PC-9 (cell line): Measurements from ENCODE around the gene OLFM4. TPM values are rescaled to one million over a fixed set of nuclear protein-coding genes. Genes with fewer than 3 reads are reported as not detected.

Experiments used
- BruUV-seq: library from RNA; stranded (reverse); fragments of 400-500 nt; replicated peaks from 2 replicates; lab custom pipeline; 2021; lab: Mats Ljungman, UMichigan
- CTCF ChIA-PET: fragments of 300-600 bp; sonication (Branson Sonifier 250); formaldehyde crosslinking; loops from one replicate; lab custom pipeline; 2022; ENCODE audit warnings: antibody characterized with exemption; lab: Charles Lee
- POLR2A ChIA-PET: fragments of 300-600 bp; sonication (Branson Sonifier 250); formaldehyde crosslinking; loops from one replicate; lab custom pipeline; 2022; ENCODE audit warnings: antibody characterized with exemption; ENCODE audit not compliant: unreplicated experiment; lab: Charles Lee
- DNase-seq, 2 experiments: peaks; one replicate each; pipeline versions ENCODE4 v3.0.0 to v3.0.0-alpha.2; 2015 to 2022; ENCODE audit warnings: mixed read lengths in 1 of 2
- H2AFZ ChIP-seq: fragments of 200-600 bp; sonication (generic); 2 replicates; pipeline ENCODE4 v1.8.1; 2017; ENCODE audit warnings: antibody characterized with exemption
- H3F3A ChIP-seq: fragments of 200-600 bp; sonication (generic); 2 replicates; pipeline ENCODE4 v1.8.1; 2017; ENCODE audit warnings: antibody characterized with exemption, mild to moderate bottlenecking, low read depth; ENCODE audit not compliant: insufficient read depth
- H3K27ac ChIP-seq: fragments of 200-600 bp; sonication (generic); 2 replicates; pipeline ENCODE4 v1.6.1; 2016; ENCODE audit warnings: mixed run types
- H3K27me3 ChIP-seq: fragments of 200-600 bp; sonication (generic); 2 replicates; pipeline ENCODE4 v1.6.1; 2016; ENCODE audit warnings: low read depth, mixed run types; ENCODE audit not compliant: insufficient read depth
- H3K36me3 ChIP-seq: fragments of 200-600 bp; sonication (generic); 2 replicates; pipeline ENCODE4 v1.6.1; 2016; ENCODE audit warnings: low read depth, mixed run types
- H3K4me1 ChIP-seq: fragments of 200-600 bp; sonication (generic); replicated peaks from 2 replicates; pipeline ENCODE4 v1.6.1; 2016; ENCODE audit warnings: mixed run types; ENCODE audit not compliant: insufficient read depth
- H3K4me2 ChIP-seq: fragments of 200-600 bp; sonication (generic); 2 replicates; pipeline ENCODE4 v1.6.1; 2017; ENCODE audit warnings: mixed run types
- H3K4me3 ChIP-seq: fragments of 200-600 bp; sonication (generic); 2 replicates; pipeline ENCODE4 v1.6.1; 2016; ENCODE audit warnings: mixed run types
- H3K79me2 ChIP-seq: fragments of 200-600 bp; sonication (generic); 2 replicates; pipeline ENCODE4 v1.6.1; 2017; ENCODE audit warnings: low read depth, mixed run types
- H3K9me2 ChIP-seq: fragments of 200-600 bp; sonication (generic); 2 replicates; pipeline ENCODE4 v1.8.1; 2017; ENCODE audit warnings: mild to moderate bottlenecking; ENCODE audit not compliant: insufficient read depth
- H3K9me3 ChIP-seq: fragments of 200-600 bp; sonication (generic); 2 replicates; pipeline ENCODE4 v1.8.1; 2016; ENCODE audit warnings: low read depth; ENCODE audit not compliant: insufficient read depth
- H4K20me1 ChIP-seq: fragments of 200-600 bp; sonication (generic); 2 replicates; pipeline ENCODE4 v1.8.1; 2017; ENCODE audit not compliant: insufficient read depth
- CTCF ChIP-seq: fragments of 200-600 bp; sonication (generic); conservative IDR thresholded peaks from 2 replicates; pipeline ENCODE4 v1.6.1; 2017; ENCODE audit warnings: mixed run types, antibody characterized with exemption, mild to moderate bottlenecking, moderate library complexity
- EZH2 ChIP-seq: fragments of 200-600 bp; sonication (generic); IDR thresholded peaks from 2 replicates; pipeline ENCODE4 v1.8.0; 2017; ENCODE audit warnings: antibody characterized with exemption, low read depth
- intact Hi-C: fragments of 100-400 bp; cut with micrococcal nuclease; formaldehyde crosslinking; loops from one replicate; pipeline ENCODE4 v1.10.0; 2022; ENCODE audit not compliant: unreplicated experiment
- total RNA-seq: library from RNA; stranded (reverse); gene quantifications from 2 replicates; pipeline ENCODE4 v1.2.3, GENCODE V29; 2021

Gene OLFM4
- total RNA-seq, 1 experiment from 2014 or later, result not detected

DNA sequence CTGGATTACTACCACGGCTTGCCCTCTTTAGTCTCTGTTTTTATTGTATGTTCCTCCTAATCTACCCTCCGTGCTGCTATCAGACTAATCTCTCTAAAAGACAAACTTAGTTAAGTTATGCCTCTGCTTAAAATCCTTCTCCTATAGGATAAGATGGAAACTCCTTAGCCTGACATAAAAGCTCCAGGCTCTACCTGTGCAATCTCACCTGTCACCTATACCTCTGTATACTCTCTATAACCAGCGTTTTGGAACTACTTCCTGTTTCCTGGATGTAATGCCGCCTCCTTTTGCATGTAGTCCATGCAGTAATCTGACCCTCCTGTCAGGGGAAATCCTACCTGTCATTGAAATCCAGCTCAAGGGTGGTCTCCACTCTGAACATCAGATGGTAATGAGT is 41.2 kb downstream of the OLFM4 start:
- TF ChIP-seq CTCF (no peak), EZH2 (no peak)
- no peaks in the 10 kb centered on the region for H3K9me2 ChIP-seq
- intact Hi-C loops, result no loop called here
- POLR2A ChIA-PET, result no interaction called here
- CTCF ChIA-PET, result no interaction called here
- H3K27ac ChIP-seq, result no peak overlapping the region
- H2AFZ ChIP-seq, result no peak overlapping the region
- H3K4me1 ChIP-seq, result no peaks in the 10 kb centered on the region
- H3F3A ChIP-seq, result no peaks in the 10 kb centered on the region
- H3K4me2 ChIP-seq, result no peak overlapping the region
- DNase-seq, result no peak
- no peaks in the 10 kb centered on the region for H3K36me3 ChIP-seq
- peaks cover 9% of the 10 kb centered on the region; the same call in 1 of the 2 replicates for H3K27me3 ChIP-seq
- no TSS peak for BruUV-seq
- no peak overlapping the region for H3K4me3 ChIP-seq
- H3K79me2 ChIP-seq, result no peaks in the 10 kb centered on the region
- H4K20me1 ChIP-seq, result no peaks in the 10 kb centered on the region
- H3K9me3 ChIP-seq, result no peaks in the 10 kb centered on the region

- TF ChIP-seq CTCF, result no peak
- no peak for TF ChIP-seq EZH2
- no peak overlapping the region for H3K27ac ChIP-seq
- intact Hi-C loops, result no loop called here
- no peaks in the 10 kb centered on the region for H3K79me2 ChIP-seq
- H3K9me3 ChIP-seq, result no peaks in the 10 kb centered on the region
- H3K9me2 ChIP-seq, result no peaks in the 10 kb centered on the region
- CTCF ChIA-PET, result interaction anchor here (0.8 kb wide), 1 partner anchor 17 kb away, joined by 3 read pairs; no protein-coding TSS in a partner anchor
- BruUV-seq, result no TSS peak
- POLR2A ChIA-PET, result no interaction called here
- H4K20me1 ChIP-seq, result no peaks in the 10 kb centered on the region
- no peaks in the 10 kb centered on the region for H3F3A ChIP-seq
- H3K27me3 ChIP-seq, result peaks cover 32% of the 10 kb centered on the region
- no peaks in the 10 kb centered on the region for H3K4me1 ChIP-seq
- DNase-seq, result no peak
- H3K36me3 ChIP-seq, result no peaks in the 10 kb centered on the region
- no peak overlapping the region for H2AFZ ChIP-seq
- no peak overlapping the region for H3K4me2 ChIP-seq
- no peak overlapping the region for H3K4me3 ChIP-seq
Measured at GRCh38 chr13:53073711-53074110, 45.1 kb downstream of the OLFM4 start.

DNA sequence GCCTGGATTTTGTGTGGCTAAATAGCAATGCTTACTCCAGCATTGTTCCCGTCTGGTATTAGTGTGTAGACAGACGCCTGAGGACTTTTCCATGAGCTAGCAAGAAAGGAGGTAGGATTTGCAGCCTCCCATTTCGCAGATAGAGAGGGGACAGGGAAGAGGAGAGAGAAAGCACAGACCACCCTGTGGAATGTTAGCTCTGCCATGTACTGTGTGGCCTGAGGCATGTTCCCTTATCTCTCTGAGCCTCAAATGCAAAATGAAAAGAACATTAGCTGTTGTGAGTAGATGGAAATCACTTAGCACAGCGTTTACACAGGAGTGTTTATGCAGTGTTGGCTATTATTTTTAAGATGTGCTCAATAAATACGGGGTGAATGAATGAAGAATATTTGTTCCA is 45.5 kb downstream of the OLFM4 start:
- DNase-seq, result no peak
- Histone ChIP-seq H3K9me3 (no peaks in the 10 kb centered on the region), H3F3A (no peaks in the 10 kb centered on the region), H3K9me2 (no peaks in the 10 kb centered on the region), H3K27me3 (peaks cover 32% of the 10 kb centered on the region), H4K20me1 (no peaks in the 10 kb centered on the region), H3K79me2 (no peaks in the 10 kb centered on the region), H3K36me3 (no peaks in the 10 kb centered on the region), H2AFZ (no peak overlapping the region), H3K4me2 (no peak overlapping the region), H3K4me1 (no peaks in the 10 kb centered on the region), H3K4me3 (no peak overlapping the region), H3K27ac (no peak overlapping the region)
- TF ChIP-seq CTCF (no peak), EZH2 (no peak)
- ChIA-PET CTCF (interaction anchor here (0.8 kb wide), 1 partner anchor 16 kb away, joined by 3 read pairs; no protein-coding TSS in a partner anchor), POLR2A (no interaction called here)
- no TSS peak for BruUV-seq
- intact Hi-C loops, result no loop called here
